Sigmoid colon (tissue), 7 donors: ENCODE measurements around the gene RHOBTB1. TPM values are rescaled to one million over a fixed set of nuclear protein-coding genes. Genes with fewer than 3 reads are reported as not detected.

Experiments
- DNase-seq: peaks from one replicate; pipeline ENCODE4 v3.0.0-alpha.2; 2019
- H3K27ac ChIP-seq, 4 donors: fragments of 200-600 bp; sonication (generic); one replicate each; pipeline ENCODE4 v1.5.1; 2016 to 2019; ENCODE audit warnings: mild to moderate bottlenecking in 1 of 4
- H3K27me3 ChIP-seq, 3 donors: fragments of 200-600 bp; sonication (generic); one replicate each; pipeline ENCODE4 v1.5.1; 2019; ENCODE audit warnings: mild to moderate bottlenecking in 1 of 3
- H3K36me3 ChIP-seq, 4 donors: fragments of 200-600 bp; sonication (generic); one replicate each; pipeline ENCODE4 v1.5.1; 2016 to 2019
- H3K4me1 ChIP-seq, 4 donors: fragments of 200-600 bp; sonication (generic); one replicate each; pipeline ENCODE4 v1.5.1; 2017 to 2019
- H3K4me3 ChIP-seq, 4 donors: fragments of 200-600 bp; sonication (generic); one replicate each; pipeline ENCODE4 v1.5.1; 2017 to 2019; ENCODE audit warnings: mild to moderate bottlenecking in 2 of 4, moderate library complexity in 1 of 4
- H3K9me3 ChIP-seq, 4 donors: fragments of 200-600 bp in 3 of 4; sonication (generic) in 3 of 4; one replicate each; pipeline versions ENCODE4 v1.5.1 to v1.6.1; 2013 to 2019
- CTCF ChIP-seq, 4 experiments: fragments of 450-650 bp in 3 of 4; fragments of 200-600 bp in 1 of 4; IDR thresholded peaks; one replicate each; pipeline ENCODE4 v1.5.1; 2016 to 2019; ENCODE audit warnings: antibody characterized with exemption in 4 of 4, mild to moderate bottlenecking in 3 of 4, moderate library complexity in 2 of 4
- EP300 ChIP-seq, 4 donors: sonication (generic); formaldehyde crosslinking; IDR thresholded peaks; one replicate each; pipeline ENCODE4 v1.6.1; 2017; ENCODE audit warnings: antibody characterized with exemption in 4 of 4
- POLR2A ChIP-seq, 2 donors: fragments of 450-650 bp; IDR thresholded peaks; one replicate each; pipeline ENCODE4 v1.6.1; 2016; ENCODE audit warnings: antibody characterized with exemption in 2 of 2, mild to moderate bottlenecking in 2 of 2, moderate library complexity in 2 of 2
- POLR2AphosphoS5 ChIP-seq, 4 donors: sonication (generic); formaldehyde crosslinking; IDR thresholded peaks; one replicate each; pipeline ENCODE4 v1.6.1; 2017; ENCODE audit warnings: antibody characterized with exemption in 4 of 4
- WGBS, 2 donors: extraction: QIAGEN DNeasy Blood & Tissue Kit; methylation state at CpG; one replicate each; pipeline ENCODE4 v1.1.7; 2013; 5-methylcytosine and 5-hydroxymethylcytosine counted together
- intact Hi-C: fragments of 100-400 bp; cut with DNase I; formaldehyde crosslinking; loops from one replicate; pipeline ENCODE4 v1.15.1; 2023
- polyA plus RNA-seq, 3 donors: library from polyadenylated mRNA; stranded (reverse); fragments of 200-250 nt; gene quantifications; one replicate each; pipeline ENCODE4 v1.2.3, GENCODE V29; 2013
- total RNA-seq, 4 donors: library from RNA; depleted of rRNA; stranded (reverse); fragments of >200 nt; gene quantifications; one replicate each; pipeline ENCODE4 v1.1.0, GENCODE V29; 2016
- donor health status: healthy with polysubstance abuse.
- donor health status: Bipolar disorder and iron deficiency.
- donor health status: healthy.

Gene RHOBTB1
- total and polyA plus RNA-seq, 7 donors: 3.3 to 25.5 (median 8.6) TPM

GRCh38 chr10:60954035-60954434, 10.1 kb upstream of the RHOBTB1 start:
- intact Hi-C loops: no loop called here

GRCh38 chr10:60953420-60953819, 9.4 kb upstream of the RHOBTB1 start:
- Histone ChIP-seq H3K9me3 (no peaks in the 10 kb centered on the region), H3K36me3 (no peaks in the 10 kb centered on the region), H3K4me1 (no peaks in the 10 kb centered on the region), H3K4me3 (no peak overlapping the region), H3K27ac (no peak overlapping the region), H3K27me3 (no peaks in the 10 kb centered on the region)
- TF ChIP-seq EP300 (IDR thresholded peaks at IDR 0.05): no peak
- no peak for TF ChIP-seq POLR2A (IDR thresholded peaks at IDR 0.05)
- TF ChIP-seq POLR2AphosphoS5 (IDR thresholded peaks at IDR 0.05): no peak
- no peak for TF ChIP-seq CTCF (IDR thresholded peaks at IDR 0.05)
- intact Hi-C loops: no loop called here
- 18 to 54% methylated on average over 3 of the region's 3 CpGs for WGBS, 2 donors
- DNase-seq: no peak

More at GRCh38 chr10:60954035-60954434, 10.1 kb upstream of the RHOBTB1 start:
- Histone ChIP-seq H3K4me1 (peaks cover 0 to 4% (median 2%) of the 10 kb centered on the region in 4 donors), H3K27me3 (no peaks in the 10 kb centered on the region), H3K36me3 (no peaks in the 10 kb centered on the region), H3K9me3 (no peaks in the 10 kb centered on the region), H3K27ac (no peak overlapping the region), H3K4me3 (no peak overlapping the region)
- no peak for DNase-seq
- WGBS, 2 donors: 24 to 51% methylated on average over 1 of the region's 1 CpG
- TF ChIP-seq POLR2AphosphoS5 (IDR thresholded peaks at IDR 0.05): no peak
- no peak for TF ChIP-seq POLR2A (IDR thresholded peaks at IDR 0.05)
- TF ChIP-seq EP300 (IDR thresholded peaks at IDR 0.05): no peak
- no peak for TF ChIP-seq CTCF (IDR thresholded peaks at IDR 0.05)

GRCh38 chr10:60952846-60953220, 8.8 kb upstream of the RHOBTB1 start:
- H3K4me1 ChIP-seq: no peaks in the 10 kb centered on the region
- no peak overlapping the region for H3K4me3 ChIP-seq
- intact Hi-C loops: no loop called here
- no peaks in the 10 kb centered on the region for H3K9me3 ChIP-seq
- TF ChIP-seq CTCF (IDR thresholded peaks at IDR 0.05) (no peak), POLR2A (IDR thresholded peaks at IDR 0.05) (no peak), POLR2AphosphoS5 (IDR thresholded peaks at IDR 0.05) (no peak), EP300 (IDR thresholded peaks at IDR 0.05) (no peak)
- H3K27me3 ChIP-seq: no peaks in the 10 kb centered on the region
- H3K27ac ChIP-seq: no peak overlapping the region
- no peaks in the 10 kb centered on the region for H3K36me3 ChIP-seq
- no peak for DNase-seq
- WGBS, 2 donors: 32 to 73% methylated on average over 7 of the region's 7 CpGs

- Histone ChIP-seq H3K27me3 (no peaks in the 10 kb centered on the region), H3K36me3 (no peaks in the 10 kb centered on the region), H3K4me1 (no peaks in the 10 kb centered on the region), H3K9me3 (no peaks in the 10 kb centered on the region), H3K4me3 (no peak overlapping the region), H3K27ac (no peak overlapping the region)
- TF ChIP-seq EP300 (IDR thresholded peaks at IDR 0.05): no peak
- TF ChIP-seq POLR2AphosphoS5 (IDR thresholded peaks at IDR 0.05): no peak
- no peak for TF ChIP-seq POLR2A (IDR thresholded peaks at IDR 0.05)
- no peak for TF ChIP-seq CTCF (IDR thresholded peaks at IDR 0.05)
- 24 to 70% methylated on average over 3 of the region's 3 CpGs for WGBS, 2 donors
- intact Hi-C loops: no loop called here
- no peak for DNase-seq
Measured at GRCh38 chr10:60952067-60952845, 8.3 kb upstream of the RHOBTB1 start.
